ENCODE data around the gene GLP1R.

The GLP1R gene

DNA sequence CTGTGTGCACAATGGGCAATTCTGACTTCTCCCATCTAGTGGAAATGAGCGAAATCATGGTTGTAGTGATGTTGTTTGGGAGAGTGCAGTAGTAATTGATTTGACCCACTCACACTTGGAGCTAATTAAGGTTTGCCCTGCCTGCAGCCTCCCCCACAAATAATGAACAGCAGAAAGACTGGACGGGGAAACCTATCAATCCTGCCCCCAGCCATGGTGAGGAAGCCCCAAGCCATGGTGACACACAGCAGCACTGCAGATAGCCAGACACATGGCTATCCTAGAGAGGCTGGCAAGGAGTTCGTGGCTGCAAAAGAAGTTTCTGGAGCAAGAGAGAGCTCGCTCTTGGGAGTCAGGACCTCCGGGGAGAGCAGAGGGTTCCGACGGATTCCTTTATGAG is 38.6 kb downstream of the GLP1R start:
- no peak for TF ChIP-seq EZH2phosphoT487 (IDR thresholded peaks at IDR 0.05; ENCODE audit: borderline replicate concordance, low read length)
- TF ChIP-seq, protein P1, sequence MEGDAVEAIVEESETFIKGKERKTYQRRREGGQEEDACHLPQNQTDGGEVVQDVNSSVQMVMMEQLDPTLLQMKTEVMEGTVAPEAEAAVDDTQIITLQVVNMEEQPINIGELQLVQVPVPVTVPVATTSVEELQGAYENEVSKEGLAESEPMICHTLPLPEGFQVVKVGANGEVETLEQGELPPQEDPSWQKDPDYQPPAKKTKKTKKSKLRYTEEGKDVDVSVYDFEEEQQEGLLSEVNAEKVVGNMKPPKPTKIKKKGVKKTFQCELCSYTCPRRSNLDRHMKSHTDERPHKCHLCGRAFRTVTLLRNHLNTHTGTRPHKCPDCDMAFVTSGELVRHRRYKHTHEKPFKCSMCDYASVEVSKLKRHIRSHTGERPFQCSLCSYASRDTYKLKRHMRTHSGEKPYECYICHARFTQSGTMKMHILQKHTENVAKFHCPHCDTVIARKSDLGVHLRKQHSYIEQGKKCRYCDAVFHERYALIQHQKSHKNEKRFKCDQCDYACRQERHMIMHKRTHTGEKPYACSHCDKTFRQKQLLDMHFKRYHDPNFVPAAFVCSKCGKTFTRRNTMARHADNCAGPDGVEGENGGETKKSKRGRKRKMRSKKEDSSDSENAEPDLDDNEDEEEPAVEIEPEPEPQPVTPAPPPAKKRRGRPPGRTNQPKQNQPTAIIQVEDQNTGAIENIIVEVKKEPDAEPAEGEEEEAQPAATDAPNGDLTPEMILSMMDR (IDR thresholded peaks at IDR 0.05; ENCODE audit: low read depth, low read length, poor library complexity, severe bottlenecking): no peak
- no peaks in the 10 kb centered on the region for H3K36me3 ChIP-seq (ENCODE audit: control insufficient read depth, low read length)
- no peaks in the 10 kb centered on the region for H3K79me2 ChIP-seq (ENCODE audit: control insufficient read depth, low read length)
- H4K20me1 ChIP-seq (ENCODE audit: control insufficient read depth, insufficient read depth, low read depth, low read length): no peaks in the 10 kb centered on the region
- H3K27ac ChIP-seq (ENCODE audit: low read depth, low read length): no peak overlapping the region
- H3K4me3 ChIP-seq (ENCODE audit: low read length): no peak overlapping the region
- no peak overlapping the region for H3K4me2 ChIP-seq (ENCODE audit: low read length)
- H3K27me3 ChIP-seq (ENCODE audit: control insufficient read depth, low read length): peaks cover 42% of the 10 kb centered on the region
- no peaks in the 10 kb centered on the region for H3F3A ChIP-seq (ENCODE audit: control insufficient read depth, insufficient read depth)
- H3K9me2 ChIP-seq (replicated peaks; ENCODE audit: control insufficient read depth, low read length): no peaks in the 10 kb centered on the region
- no peaks in the 10 kb centered on the region for H3K4me1 ChIP-seq (ENCODE audit: control insufficient read depth, low read length)
- no peaks in the 10 kb centered on the region for H3K9me3 ChIP-seq (ENCODE audit: control insufficient read depth, insufficient read depth, low read length)

DNA sequence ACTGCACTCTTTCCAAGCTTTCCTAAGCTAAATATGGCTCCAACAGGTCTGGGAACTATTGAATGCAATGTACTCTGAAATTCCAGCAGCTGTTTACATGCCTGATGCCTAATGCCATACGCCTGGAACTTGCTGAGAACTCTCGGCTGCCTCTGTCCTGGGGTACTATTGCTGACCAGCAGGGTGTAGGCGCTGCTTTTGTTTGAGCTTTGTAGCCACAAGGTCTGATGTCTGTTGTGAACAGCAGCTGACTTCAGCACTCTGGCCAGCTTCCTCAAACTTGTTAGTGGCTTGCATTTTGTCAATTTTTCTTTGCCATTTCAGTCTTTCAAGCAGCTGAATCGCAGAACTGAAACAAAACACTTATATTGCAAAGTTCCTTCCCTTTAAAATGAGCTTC is 39.8 kb downstream of the GLP1R start:
- Histone ChIP-seq H3K79me2 (ENCODE audit: control insufficient read depth, low read length) (no peaks in the 10 kb centered on the region), H3K36me3 (ENCODE audit: control insufficient read depth, low read length) (no peaks in the 10 kb centered on the region), H3K4me1 (ENCODE audit: control insufficient read depth, low read length) (no peaks in the 10 kb centered on the region), H3K27me3 (ENCODE audit: control insufficient read depth, low read length) (peaks cover 42% of the 10 kb centered on the region), H4K20me1 (ENCODE audit: control insufficient read depth, insufficient read depth, low read depth, low read length) (no peaks in the 10 kb centered on the region), H3K4me2 (ENCODE audit: low read length) (no peak overlapping the region), H3F3A (ENCODE audit: control insufficient read depth, insufficient read depth) (no peaks in the 10 kb centered on the region), H3K9me2 (replicated peaks; ENCODE audit: control insufficient read depth, low read length) (no peaks in the 10 kb centered on the region), H3K9me3 (ENCODE audit: control insufficient read depth, insufficient read depth, low read length) (no peaks in the 10 kb centered on the region), H3K4me3 (ENCODE audit: low read length) (no peak overlapping the region), H3K27ac (ENCODE audit: low read depth, low read length) (no peak overlapping the region)
- no peak for TF ChIP-seq EZH2phosphoT487 (IDR thresholded peaks at IDR 0.05; ENCODE audit: borderline replicate concordance, low read length)
- TF ChIP-seq, protein P1 (IDR thresholded peaks at IDR 0.05; ENCODE audit: low read depth, low read length, poor library complexity, severe bottlenecking): no peak

DNA sequence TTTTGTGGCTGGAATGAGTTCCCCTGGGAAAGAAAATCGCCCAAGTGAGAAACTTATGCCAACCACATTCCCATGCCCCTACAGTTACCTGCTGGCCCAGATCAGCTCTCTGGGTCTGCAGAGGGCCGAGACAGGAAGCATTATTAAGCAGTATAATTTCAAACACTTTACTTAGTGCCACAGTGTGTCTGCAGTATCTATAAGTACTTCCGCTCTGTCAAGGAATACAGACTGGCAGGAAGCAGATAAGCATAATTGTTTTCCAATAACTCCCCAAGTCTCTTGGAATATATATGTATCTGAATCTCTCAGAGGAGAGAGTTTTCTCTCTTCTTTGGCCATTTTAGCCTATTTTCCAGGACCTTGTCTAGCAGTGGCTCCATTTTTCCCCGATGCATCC is 41.5 kb downstream of the GLP1R start:
- Histone ChIP-seq H3K27me3 (ENCODE audit: control insufficient read depth, low read length) (peaks cover 42% of the 10 kb centered on the region), H3K4me1 (ENCODE audit: control insufficient read depth, low read length) (no peaks in the 10 kb centered on the region), H3K27ac (ENCODE audit: low read depth, low read length) (no peak overlapping the region), H3K4me2 (ENCODE audit: low read length) (no peak overlapping the region), H3K9me3 (ENCODE audit: control insufficient read depth, insufficient read depth, low read length) (no peaks in the 10 kb centered on the region), H3F3A (ENCODE audit: control insufficient read depth, insufficient read depth) (no peaks in the 10 kb centered on the region), H3K9me2 (replicated peaks; ENCODE audit: control insufficient read depth, low read length) (no peaks in the 10 kb centered on the region), H3K79me2 (ENCODE audit: control insufficient read depth, low read length) (no peaks in the 10 kb centered on the region), H4K20me1 (ENCODE audit: control insufficient read depth, insufficient read depth, low read depth, low read length) (no peaks in the 10 kb centered on the region), H3K36me3 (ENCODE audit: control insufficient read depth, low read length) (no peaks in the 10 kb centered on the region), H3K4me3 (ENCODE audit: low read length) (no peak overlapping the region)
- TF ChIP-seq, protein P1 (IDR thresholded peaks at IDR 0.05; ENCODE audit: low read depth, low read length, poor library complexity, severe bottlenecking): no peak

DNA sequence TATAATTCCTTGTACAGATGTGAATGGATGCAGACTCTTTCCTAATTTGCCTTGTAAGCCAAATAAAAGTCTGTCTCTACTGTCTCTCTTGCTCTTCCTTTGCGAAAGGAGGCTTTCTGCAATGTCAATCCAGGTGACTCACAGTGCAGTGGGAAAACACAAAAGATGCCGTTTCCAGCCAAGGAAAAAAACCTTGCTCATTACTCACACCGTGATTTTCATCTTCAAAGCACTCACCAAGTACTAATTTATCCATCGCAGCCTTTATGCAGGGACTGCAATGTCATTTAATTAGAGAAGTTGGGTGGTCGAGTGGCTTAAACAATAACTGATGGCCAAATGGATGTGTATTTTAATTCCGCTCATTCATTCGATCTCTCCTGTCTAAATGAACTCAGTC is 42.6 kb downstream of the GLP1R start:
- H3K9me2 ChIP-seq (replicated peaks; ENCODE audit: control insufficient read depth, low read length): no peaks in the 10 kb centered on the region
- TF ChIP-seq, protein P1 (IDR thresholded peaks at IDR 0.05; ENCODE audit: low read depth, low read length, poor library complexity, severe bottlenecking): no peak
- TF ChIP-seq EZH2phosphoT487 (IDR thresholded peaks at IDR 0.05; ENCODE audit: borderline replicate concordance, low read length): no peak
- no peaks in the 10 kb centered on the region for H4K20me1 ChIP-seq (ENCODE audit: control insufficient read depth, insufficient read depth, low read depth, low read length)
- no peak overlapping the region for H3K27ac ChIP-seq (ENCODE audit: low read depth, low read length)
- no peaks in the 10 kb centered on the region for H3K4me1 ChIP-seq (ENCODE audit: control insufficient read depth, low read length)
- no peak overlapping the region for H3K4me2 ChIP-seq (ENCODE audit: low read length)
- H3K27me3 ChIP-seq (ENCODE audit: control insufficient read depth, low read length): peaks cover 39% of the 10 kb centered on the region
- H3K79me2 ChIP-seq (ENCODE audit: control insufficient read depth, low read length): no peaks in the 10 kb centered on the region
- no peaks in the 10 kb centered on the region for H3K36me3 ChIP-seq (ENCODE audit: control insufficient read depth, low read length)
- H3F3A ChIP-seq (ENCODE audit: control insufficient read depth, insufficient read depth): no peaks in the 10 kb centered on the region
- no peak overlapping the region for H3K4me3 ChIP-seq (ENCODE audit: low read length)
- H3K9me3 ChIP-seq (ENCODE audit: control insufficient read depth, insufficient read depth, low read length): no peaks in the 10 kb centered on the region
